SK-N-SH treated with all-trans-retinoic acid at 6 μM for 48 hours (cell line): ENCODE data around the gene ADIPOR1.

Experiments used
- ARNTL ChIP-seq: fragments of 450-650 bp; formaldehyde crosslinking; IDR thresholded peaks from 2 replicates; pipeline ENCODE4 v1.5.0; 2020; ENCODE audit warnings: low read depth, mild to moderate bottlenecking, moderate library complexity, borderline replicate concordance
- BACH2 ChIP-seq: fragments of 250-450 bp; sonication (Bioruptor Pico); IDR thresholded peaks from 2 replicates; pipeline ENCODE4 v1.9.0; 2021; ENCODE audit warnings: mild to moderate bottlenecking, borderline replicate concordance
- CREB5 ChIP-seq: fragments of 250-450 bp; sonication (Bioruptor Pico); IDR thresholded peaks from 2 replicates; pipeline ENCODE4 v1.5.1; 2020; ENCODE audit warnings: low read depth, mild to moderate bottlenecking, moderate library complexity
- CSDC2 ChIP-seq: fragments of 250-450 bp; sonication (Bioruptor Pico); IDR thresholded peaks from 2 replicates; pipeline ENCODE4 v1.5.0; 2020; ENCODE audit warnings: mild to moderate bottlenecking, moderate library complexity
- ISL1 ChIP-seq: fragments of 250-450 bp; sonication (Bioruptor Pico); IDR thresholded peaks from 2 replicates; pipeline ENCODE4 v2.1.2; 2022; ENCODE audit warnings: mild to moderate bottlenecking, moderate library complexity
- OSR1 ChIP-seq: fragments of 250-450 bp; sonication (Bioruptor Pico); IDR thresholded peaks from 2 replicates; pipeline ENCODE4 v1.8.0; 2022; ENCODE audit warnings: moderate library complexity, mild to moderate bottlenecking, inconsistent platforms
- PATZ1 ChIP-seq: fragments of 250-450 bp; sonication (Bioruptor Pico); IDR thresholded peaks from 2 replicates; pipeline ENCODE4 v1.8.0; 2020; ENCODE audit warnings: mild to moderate bottlenecking, moderate library complexity, borderline replicate concordance
- POU6F1 ChIP-seq: fragments of 250-450 bp; sonication (Bioruptor Pico); IDR thresholded peaks from 2 replicates; pipeline ENCODE4 v1.8.0; 2021; ENCODE audit warnings: low read depth, mild to moderate bottlenecking, moderate library complexity, borderline replicate concordance
- RARB ChIP-seq: fragments of 250-450 bp; sonication (Bioruptor Pico); IDR thresholded peaks from 2 replicates; pipeline ENCODE4 v1.8.0; 2021; ENCODE audit warnings: mild to moderate bottlenecking, moderate library complexity
- TOX ChIP-seq: fragments of 250-450 bp; sonication (Bioruptor Pico); IDR thresholded peaks from 2 replicates; pipeline ENCODE4 v1.8.0; 2021; ENCODE audit warnings: mild to moderate bottlenecking, moderate library complexity, borderline replicate concordance
- TSHZ2 ChIP-seq: fragments of 250-450 bp; sonication (Bioruptor Pico); IDR thresholded peaks from 2 replicates; pipeline ENCODE4 v1.5.0; 2020; ENCODE audit warnings: mild to moderate bottlenecking, moderate library complexity
- ZFP30 ChIP-seq: fragments of 450-650 bp; formaldehyde crosslinking; IDR thresholded peaks from 2 replicates; pipeline ENCODE4 v1.5.0; 2022; ENCODE audit warnings: mild to moderate bottlenecking, moderate library complexity
- ZNF70 ChIP-seq: fragments of 450-650 bp; formaldehyde crosslinking; IDR thresholded peaks from 2 replicates; pipeline ENCODE4 v1.5.0; 2020; ENCODE audit warnings: mild to moderate bottlenecking, moderate library complexity
- ZNF8 ChIP-seq: fragments of 450-650 bp; formaldehyde crosslinking; IDR thresholded peaks from 2 replicates; pipeline ENCODE4 v1.5.0; 2020; ENCODE audit warnings: mild to moderate bottlenecking, moderate library complexity

GRCh38 chr1:202908998-202909397 is 49.1 kb downstream of the ADIPOR1 start:
- no peak for TF ChIP-seq CSDC2
- no peak for TF ChIP-seq TOX (CRISPR knock-in tag)
- no peak for TF ChIP-seq ARNTL (CRISPR knock-in tag)
- TF ChIP-seq RARB (CRISPR knock-in tag), result no peak
- TF ChIP-seq BACH2 (CRISPR knock-in tag), result no peak
- TF ChIP-seq ZNF8 (CRISPR knock-in tag), result no peak
- TF ChIP-seq TSHZ2, result no peak
- TF ChIP-seq ZFP30 (CRISPR knock-in tag), result no peak
- TF ChIP-seq CREB5 (CRISPR knock-in tag), result no peak
- TF ChIP-seq ZNF70, result no peak
- no peak for TF ChIP-seq PATZ1 (CRISPR knock-in tag)
- no peak for TF ChIP-seq OSR1 (CRISPR knock-in tag)
- TF ChIP-seq ISL1 (CRISPR knock-in tag), result no peak
- TF ChIP-seq POU6F1, result no peak
